ENCODE results near the gene INPP4B.

DNA sequence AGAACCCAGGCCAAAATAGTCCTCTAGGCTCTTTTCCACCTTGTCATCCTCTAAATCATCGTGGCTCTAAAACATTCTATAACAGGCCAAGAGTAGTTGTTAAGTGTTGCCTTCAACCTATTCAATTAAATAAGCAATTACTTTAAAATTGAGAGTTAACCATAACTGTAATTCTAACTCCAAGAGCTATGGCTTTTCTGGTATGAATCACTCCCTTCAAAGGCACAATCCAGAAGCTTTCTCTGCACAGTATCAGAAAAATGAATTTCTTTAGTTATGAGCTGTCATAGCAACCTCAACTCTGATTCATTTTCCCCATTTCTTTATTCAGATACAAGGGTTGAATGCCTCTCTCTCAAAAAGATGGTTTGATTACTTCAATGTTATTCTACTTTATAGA, 21.7 kb downstream of the INPP4B start:
- TF ChIP-seq, protein P1, sequence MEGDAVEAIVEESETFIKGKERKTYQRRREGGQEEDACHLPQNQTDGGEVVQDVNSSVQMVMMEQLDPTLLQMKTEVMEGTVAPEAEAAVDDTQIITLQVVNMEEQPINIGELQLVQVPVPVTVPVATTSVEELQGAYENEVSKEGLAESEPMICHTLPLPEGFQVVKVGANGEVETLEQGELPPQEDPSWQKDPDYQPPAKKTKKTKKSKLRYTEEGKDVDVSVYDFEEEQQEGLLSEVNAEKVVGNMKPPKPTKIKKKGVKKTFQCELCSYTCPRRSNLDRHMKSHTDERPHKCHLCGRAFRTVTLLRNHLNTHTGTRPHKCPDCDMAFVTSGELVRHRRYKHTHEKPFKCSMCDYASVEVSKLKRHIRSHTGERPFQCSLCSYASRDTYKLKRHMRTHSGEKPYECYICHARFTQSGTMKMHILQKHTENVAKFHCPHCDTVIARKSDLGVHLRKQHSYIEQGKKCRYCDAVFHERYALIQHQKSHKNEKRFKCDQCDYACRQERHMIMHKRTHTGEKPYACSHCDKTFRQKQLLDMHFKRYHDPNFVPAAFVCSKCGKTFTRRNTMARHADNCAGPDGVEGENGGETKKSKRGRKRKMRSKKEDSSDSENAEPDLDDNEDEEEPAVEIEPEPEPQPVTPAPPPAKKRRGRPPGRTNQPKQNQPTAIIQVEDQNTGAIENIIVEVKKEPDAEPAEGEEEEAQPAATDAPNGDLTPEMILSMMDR (IDR thresholded peaks at IDR 0.05) = no peak
- TF ChIP-seq EZH2 (IDR thresholded peaks at IDR 0.05; ENCODE audit: borderline replicate concordance, insufficient read depth, low read depth, low read length, poor library complexity, severe bottlenecking) = no peak

All from B cell (primary cell).